Measurements from ENCODE around the gene SLC34A3. TPM values are rescaled to one million over a fixed set of nuclear protein-coding genes. Genes with fewer than 3 reads are reported as not detected.

The SLC34A3 gene
- total and polyA plus RNA-seq, 2 of the 8 experiments (the other 6 are each of a cell fraction or from before 2014, with no cell fraction given): 0.08 TPM; not detected in 1

DNA sequence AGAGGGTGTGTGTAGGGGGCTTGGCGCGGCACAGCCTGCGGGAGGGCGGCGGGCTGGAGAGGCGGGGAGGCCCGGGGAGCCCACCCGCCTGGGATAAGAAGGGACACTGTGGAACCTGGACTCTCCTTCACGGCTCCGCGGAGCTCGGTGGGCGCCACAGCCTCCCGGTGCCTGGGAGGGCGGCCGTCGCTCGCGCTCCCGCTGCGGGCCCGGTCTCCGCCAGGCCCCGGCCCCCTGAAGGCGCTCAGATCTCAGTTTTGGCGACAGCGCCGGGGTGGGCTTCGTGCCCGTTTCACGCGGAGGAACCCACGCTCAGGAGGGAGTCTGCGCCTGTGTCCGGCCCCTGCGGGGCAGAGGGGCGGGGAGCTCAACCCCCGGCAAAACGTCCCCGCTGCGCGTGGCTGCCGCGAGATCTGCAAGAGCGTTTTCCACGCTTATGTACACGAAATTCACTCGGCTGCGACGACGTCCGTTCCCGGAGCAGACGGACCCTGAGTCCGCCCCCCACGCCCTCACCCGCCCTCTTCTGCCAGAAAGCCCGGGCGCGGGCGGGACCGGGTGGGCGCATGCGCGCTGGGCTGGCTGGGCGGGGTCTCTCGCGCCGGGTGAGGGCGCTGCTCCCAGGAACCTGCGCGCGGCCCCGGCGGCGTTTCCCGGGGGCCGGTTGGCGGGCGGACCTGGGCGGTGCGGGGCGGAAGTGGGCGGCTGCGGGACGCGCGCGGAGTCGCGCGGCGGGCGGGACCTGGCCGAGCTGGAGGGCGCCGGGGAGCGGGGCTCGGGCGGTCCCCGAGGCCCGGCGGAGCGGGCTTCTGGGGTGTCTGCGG, 24.1 kb downstream of the SLC34A3 start, which contains the start of gene NELFB (continued):
- TF ChIP-seq, protein P1, sequence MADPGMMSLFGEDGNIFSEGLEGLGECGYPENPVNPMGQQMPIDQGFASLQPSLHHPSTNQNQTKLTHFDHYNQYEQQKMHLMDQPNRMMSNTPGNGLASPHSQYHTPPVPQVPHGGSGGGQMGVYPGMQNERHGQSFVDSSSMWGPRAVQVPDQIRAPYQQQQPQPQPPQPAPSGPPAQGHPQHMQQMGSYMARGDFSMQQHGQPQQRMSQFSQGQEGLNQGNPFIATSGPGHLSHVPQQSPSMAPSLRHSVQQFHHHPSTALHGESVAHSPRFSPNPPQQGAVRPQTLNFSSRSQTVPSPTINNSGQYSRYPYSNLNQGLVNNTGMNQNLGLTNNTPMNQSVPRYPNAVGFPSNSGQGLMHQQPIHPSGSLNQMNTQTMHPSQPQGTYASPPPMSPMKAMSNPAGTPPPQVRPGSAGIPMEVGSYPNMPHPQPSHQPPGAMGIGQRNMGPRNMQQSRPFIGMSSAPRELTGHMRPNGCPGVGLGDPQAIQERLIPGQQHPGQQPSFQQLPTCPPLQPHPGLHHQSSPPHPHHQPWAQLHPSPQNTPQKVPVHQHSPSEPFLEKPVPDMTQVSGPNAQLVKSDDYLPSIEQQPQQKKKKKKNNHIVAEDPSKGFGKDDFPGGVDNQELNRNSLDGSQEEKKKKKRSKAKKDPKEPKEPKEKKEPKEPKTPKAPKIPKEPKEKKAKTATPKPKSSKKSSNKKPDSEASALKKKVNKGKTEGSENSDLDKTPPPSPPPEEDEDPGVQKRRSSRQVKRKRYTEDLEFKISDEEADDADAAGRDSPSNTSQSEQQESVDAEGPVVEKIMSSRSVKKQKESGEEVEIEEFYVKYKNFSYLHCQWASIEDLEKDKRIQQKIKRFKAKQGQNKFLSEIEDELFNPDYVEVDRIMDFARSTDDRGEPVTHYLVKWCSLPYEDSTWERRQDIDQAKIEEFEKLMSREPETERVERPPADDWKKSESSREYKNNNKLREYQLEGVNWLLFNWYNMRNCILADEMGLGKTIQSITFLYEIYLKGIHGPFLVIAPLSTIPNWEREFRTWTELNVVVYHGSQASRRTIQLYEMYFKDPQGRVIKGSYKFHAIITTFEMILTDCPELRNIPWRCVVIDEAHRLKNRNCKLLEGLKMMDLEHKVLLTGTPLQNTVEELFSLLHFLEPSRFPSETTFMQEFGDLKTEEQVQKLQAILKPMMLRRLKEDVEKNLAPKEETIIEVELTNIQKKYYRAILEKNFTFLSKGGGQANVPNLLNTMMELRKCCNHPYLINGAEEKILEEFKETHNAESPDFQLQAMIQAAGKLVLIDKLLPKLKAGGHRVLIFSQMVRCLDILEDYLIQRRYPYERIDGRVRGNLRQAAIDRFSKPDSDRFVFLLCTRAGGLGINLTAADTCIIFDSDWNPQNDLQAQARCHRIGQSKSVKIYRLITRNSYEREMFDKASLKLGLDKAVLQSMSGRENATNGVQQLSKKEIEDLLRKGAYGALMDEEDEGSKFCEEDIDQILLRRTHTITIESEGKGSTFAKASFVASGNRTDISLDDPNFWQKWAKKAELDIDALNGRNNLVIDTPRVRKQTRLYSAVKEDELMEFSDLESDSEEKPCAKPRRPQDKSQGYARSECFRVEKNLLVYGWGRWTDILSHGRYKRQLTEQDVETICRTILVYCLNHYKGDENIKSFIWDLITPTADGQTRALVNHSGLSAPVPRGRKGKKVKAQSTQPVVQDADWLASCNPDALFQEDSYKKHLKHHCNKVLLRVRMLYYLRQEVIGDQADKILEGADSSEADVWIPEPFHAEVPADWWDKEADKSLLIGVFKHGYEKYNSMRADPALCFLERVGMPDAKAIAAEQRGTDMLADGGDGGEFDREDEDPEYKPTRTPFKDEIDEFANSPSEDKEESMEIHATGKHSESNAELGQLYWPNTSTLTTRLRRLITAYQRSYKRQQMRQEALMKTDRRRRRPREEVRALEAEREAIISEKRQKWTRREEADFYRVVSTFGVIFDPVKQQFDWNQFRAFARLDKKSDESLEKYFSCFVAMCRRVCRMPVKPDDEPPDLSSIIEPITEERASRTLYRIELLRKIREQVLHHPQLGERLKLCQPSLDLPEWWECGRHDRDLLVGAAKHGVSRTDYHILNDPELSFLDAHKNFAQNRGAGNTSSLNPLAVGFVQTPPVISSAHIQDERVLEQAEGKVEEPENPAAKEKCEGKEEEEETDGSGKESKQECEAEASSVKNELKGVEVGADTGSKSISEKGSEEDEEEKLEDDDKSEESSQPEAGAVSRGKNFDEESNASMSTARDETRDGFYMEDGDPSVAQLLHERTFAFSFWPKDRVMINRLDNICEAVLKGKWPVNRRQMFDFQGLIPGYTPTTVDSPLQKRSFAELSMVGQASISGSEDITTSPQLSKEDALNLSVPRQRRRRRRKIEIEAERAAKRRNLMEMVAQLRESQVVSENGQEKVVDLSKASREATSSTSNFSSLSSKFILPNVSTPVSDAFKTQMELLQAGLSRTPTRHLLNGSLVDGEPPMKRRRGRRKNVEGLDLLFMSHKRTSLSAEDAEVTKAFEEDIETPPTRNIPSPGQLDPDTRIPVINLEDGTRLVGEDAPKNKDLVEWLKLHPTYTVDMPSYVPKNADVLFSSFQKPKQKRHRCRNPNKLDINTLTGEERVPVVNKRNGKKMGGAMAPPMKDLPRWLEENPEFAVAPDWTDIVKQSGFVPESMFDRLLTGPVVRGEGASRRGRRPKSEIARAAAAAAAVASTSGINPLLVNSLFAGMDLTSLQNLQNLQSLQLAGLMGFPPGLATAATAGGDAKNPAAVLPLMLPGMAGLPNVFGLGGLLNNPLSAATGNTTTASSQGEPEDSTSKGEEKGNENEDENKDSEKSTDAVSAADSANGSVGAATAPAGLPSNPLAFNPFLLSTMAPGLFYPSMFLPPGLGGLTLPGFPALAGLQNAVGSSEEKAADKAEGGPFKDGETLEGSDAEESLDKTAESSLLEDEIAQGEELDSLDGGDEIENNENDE (IDR thresholded peaks at IDR 0.05; ENCODE audit: insufficient replicate concordance, low read length): no peak
- TF ChIP-seq GABPA (IDR thresholded peaks at IDR 0.05; ENCODE audit: borderline replicate concordance, insufficient read depth, low read length) (peak; percentile 93), SP2 (IDR thresholded peaks at IDR 0.05; ENCODE audit: low read length) (no peak), SRF (IDR thresholded peaks at IDR 0.05; ENCODE audit: low read depth, low read length) (0 out of 2 replicates have a peak, but pooled peaks have one; percentile 13), KDM5A (IDR thresholded peaks at IDR 0.05; ENCODE audit: low read length) (0 out of 2 replicates have a peak, but pooled peaks have one; percentile 14), SIRT6 (IDR thresholded peaks at IDR 0.05; ENCODE audit: low read length) (no peak), BRCA1 (IDR thresholded peaks at IDR 0.05; ENCODE audit: low read depth, low read length) (no peak), TAF7 (optimal IDR thresholded peaks at IDR 0.05; ENCODE audit: borderline replicate concordance, low read depth, low read length) (peak; percentile 53)
- TF ChIP-seq, protein P2, sequence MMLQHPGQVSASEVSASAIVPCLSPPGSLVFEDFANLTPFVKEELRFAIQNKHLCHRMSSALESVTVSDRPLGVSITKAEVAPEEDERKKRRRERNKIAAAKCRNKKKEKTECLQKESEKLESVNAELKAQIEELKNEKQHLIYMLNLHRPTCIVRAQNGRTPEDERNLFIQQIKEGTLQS (IDR thresholded peaks at IDR 0.05; ENCODE audit: insufficient read depth, low read depth, low read length): no peak

Data from H1 (cell line).